ENCODE results near the gene LATS1. TPM values are rescaled to one million over a fixed set of nuclear protein-coding genes. Genes with fewer than 3 reads are reported as not detected.
"Not testable (repeated sequence)": the region's sequence is repeated elsewhere in the genome, so short reads cannot be mapped to it uniquely, and the experiment has no call there.

The LATS1 gene
- total RNA-seq, 1 donor from 2014 or later, result 25.3 TPM

GRCh38 chr6:149751239-149751638 lies 33.3 kb upstream of the LATS1 start:
- Mint-ChIP-seq H3K27ac (ENCODE audit: unreplicated experiment) (no peak overlapping the region), H3K4me3 (ENCODE audit: unreplicated experiment) (no peak overlapping the region)

DNA sequence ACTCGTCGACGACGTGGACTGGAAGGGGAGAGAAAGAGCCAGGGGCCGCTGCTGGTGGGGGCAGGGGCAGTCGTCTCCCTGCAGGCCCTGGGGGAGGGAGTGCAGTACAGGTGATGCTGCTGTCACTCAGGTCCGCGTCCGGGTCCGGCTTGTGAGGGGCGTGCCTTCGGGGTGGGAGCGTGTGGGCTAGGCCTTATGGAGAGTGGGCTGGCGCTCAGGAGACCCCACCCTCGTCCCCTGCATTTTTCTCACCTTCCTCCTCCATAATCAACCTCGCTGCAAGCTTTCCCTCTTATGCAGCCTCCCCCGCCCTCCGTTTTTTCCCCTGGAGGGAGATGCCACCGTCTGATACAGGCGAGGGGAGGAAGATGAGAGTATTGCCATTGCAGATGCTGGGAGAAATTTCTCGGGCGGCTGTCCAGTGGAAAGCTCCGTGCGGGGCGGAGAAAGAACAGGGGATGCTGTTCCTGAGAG lies 32.3 kb upstream of the LATS1 start:
- H3K4me1 Mint-ChIP-seq (ENCODE audit: unreplicated experiment), result peaks cover 24% of the 10 kb centered on the region
- H3K27ac Mint-ChIP-seq (ENCODE audit: unreplicated experiment), result no peak overlapping the region
- H3K36me3 Mint-ChIP-seq (ENCODE audit: low read depth, unreplicated experiment), result no peaks in the 10 kb centered on the region
- TF ChIP-seq CTCF (IDR thresholded peaks at IDR 0.05; ENCODE audit: unreplicated experiment), result no peak
- H3K27me3 Mint-ChIP-seq (ENCODE audit: unreplicated experiment), result peaks cover 2% of the 10 kb centered on the region
- H3K4me3 Mint-ChIP-seq (ENCODE audit: unreplicated experiment), result peak overlapping the region; percentile 90
- H3K9me3 Mint-ChIP-seq (ENCODE audit: unreplicated experiment), result no peaks in the 10 kb centered on the region
- peak; percentile 53 for DNase-seq (ENCODE audit: low spot score)

More at GRCh38 chr6:149751239-149751638, 33.3 kb upstream of the LATS1 start:
- no peak for DNase-seq (ENCODE audit: low spot score)
- no peaks in the 10 kb centered on the region for H3K27me3 Mint-ChIP-seq (ENCODE audit: unreplicated experiment)
- H3K9me3 Mint-ChIP-seq (ENCODE audit: unreplicated experiment), result no peaks in the 10 kb centered on the region
- TF ChIP-seq CTCF (IDR thresholded peaks at IDR 0.05; ENCODE audit: unreplicated experiment), result no peak
- no peaks in the 10 kb centered on the region for H3K36me3 Mint-ChIP-seq (ENCODE audit: low read depth, unreplicated experiment)
- peaks cover 15% of the 10 kb centered on the region for H3K4me1 Mint-ChIP-seq (ENCODE audit: unreplicated experiment)

DNA sequence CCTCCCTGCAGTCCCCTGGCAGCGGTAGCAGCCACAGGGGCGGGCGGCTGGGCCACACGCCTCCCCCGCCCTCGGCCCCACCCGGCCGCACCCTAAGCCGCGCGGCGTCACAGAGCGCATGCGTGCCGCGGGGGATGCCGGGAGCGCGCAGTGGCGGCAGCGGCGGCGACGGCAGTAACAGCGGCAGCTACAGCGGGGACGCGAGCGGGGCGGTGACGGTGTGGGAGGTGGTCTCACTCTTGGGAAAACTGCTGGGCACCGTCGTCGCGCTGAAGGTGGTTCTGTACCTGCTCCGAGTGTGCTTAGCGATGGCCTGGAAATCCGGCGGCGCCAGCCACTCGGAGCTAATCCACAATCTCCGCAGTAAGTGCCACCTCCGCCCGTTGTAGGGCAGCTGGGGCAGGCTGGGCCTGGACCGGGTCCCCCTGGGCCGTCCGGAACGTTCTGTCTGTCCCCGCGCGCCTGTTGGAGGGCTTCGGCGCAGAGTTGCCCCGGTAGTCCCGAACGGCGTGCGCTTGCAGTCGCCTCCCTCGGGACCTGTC lies 31.8 kb upstream of the LATS1 start, which contains the start of gene PCMT1:
Gene PCMT1, plus strand, starts transcription at position 148 of the 542 bp plus-strand sequence. Its CDS starts 161 bp downstream, at position 309.
- H3K9me3 Mint-ChIP-seq (ENCODE audit: unreplicated experiment), result no peaks in the 10 kb centered on the region
- no peaks in the 10 kb centered on the region for H3K36me3 Mint-ChIP-seq (ENCODE audit: low read depth, unreplicated experiment)
- peaks cover 24% of the 10 kb centered on the region for H3K4me1 Mint-ChIP-seq (ENCODE audit: unreplicated experiment)

DNA sequence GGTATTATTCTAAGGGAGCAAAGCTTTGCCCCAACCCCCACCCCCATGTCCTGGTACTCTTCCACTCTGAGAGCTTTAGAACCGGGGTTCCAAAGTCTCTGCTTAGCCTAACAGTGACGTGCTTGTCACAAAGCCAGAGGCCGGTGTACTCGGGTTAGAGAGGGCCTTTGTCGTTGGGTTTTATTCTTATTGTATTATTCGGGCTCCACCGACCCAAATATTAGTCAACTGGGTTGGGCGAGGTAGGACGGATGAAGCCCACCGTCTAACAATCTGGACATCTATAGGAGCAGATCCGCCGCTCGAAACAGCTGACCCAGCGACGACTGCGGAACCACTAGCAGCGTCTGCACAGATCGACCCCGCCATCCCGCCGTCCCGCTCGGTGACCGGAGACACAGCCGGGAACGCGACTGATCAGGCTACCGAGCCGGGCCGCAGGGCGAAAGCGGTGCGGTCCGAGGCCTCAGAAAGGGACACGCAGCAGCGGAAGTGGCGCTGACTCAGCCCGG lies 31.2 kb upstream of the LATS1 start:
- Mint-ChIP-seq H3K4me1 (ENCODE audit: unreplicated experiment) (peaks cover 24% of the 10 kb centered on the region), H3K4me3 (ENCODE audit: unreplicated experiment) (peak overlapping the region; percentile 86), H3K27ac (ENCODE audit: unreplicated experiment) (peak overlapping the region; percentile 52)
- not testable (repeated sequence) for DNase-seq (ENCODE audit: low spot score); H3K27me3 Mint-ChIP-seq (ENCODE audit: unreplicated experiment); H3K9me3 Mint-ChIP-seq (ENCODE audit: unreplicated experiment); H3K36me3 Mint-ChIP-seq (ENCODE audit: low read depth, unreplicated experiment)

More for the DNA sequence above, 31.8 kb upstream of the LATS1 start, which contains the start of gene PCMT1:
- TF ChIP-seq CTCF (IDR thresholded peaks at IDR 0.05; ENCODE audit: unreplicated experiment), result no peak
- DNase-seq (ENCODE audit: low spot score), result peak; percentile 91
- Mint-ChIP-seq H3K27ac (ENCODE audit: unreplicated experiment) (peak within 1 kb of the TSS; percentile 61), H3K4me3 (ENCODE audit: unreplicated experiment) (peak within 1 kb of the TSS; percentile 90), H3K27me3 (ENCODE audit: unreplicated experiment) (peaks cover 2% of the 10 kb centered on the region)

DNA sequence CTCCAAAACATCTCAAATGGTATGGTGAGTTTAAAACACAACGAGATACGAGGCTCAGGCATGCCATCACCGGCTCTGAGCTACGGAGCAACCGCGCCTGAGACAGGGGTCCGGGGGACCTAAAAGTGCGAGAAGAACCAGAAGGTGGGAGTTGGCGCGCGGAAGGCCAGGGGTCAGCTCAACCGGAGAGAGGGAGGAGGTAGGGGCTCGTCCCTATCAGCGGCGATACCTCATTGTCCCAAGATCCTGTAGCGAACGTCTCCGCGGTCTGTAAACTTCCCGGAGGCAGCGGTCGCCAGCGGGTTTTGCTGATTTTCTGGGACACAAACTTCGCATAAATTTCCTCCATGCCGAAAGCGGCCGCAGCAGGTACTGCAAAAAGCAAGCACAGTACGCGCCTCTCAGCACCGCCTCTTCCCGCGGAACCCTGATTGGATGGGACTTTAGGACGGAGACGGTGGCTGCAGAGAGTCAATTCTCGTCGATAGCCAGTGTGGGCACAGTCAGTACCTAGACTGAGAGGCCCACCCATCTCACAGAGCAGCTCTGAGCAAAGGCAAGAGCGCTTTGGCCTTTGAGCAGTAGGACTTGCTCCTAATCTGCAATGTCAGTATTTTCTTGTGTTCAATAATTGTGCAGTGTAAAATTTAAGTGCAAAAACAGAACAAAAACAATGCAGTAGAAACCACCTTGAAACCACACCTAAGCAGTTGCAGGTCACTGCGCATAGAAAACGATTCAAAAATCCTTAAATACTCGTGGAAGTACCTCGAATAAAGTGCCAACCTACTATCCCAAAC lies 28.4 kb upstream of the LATS1 start, which contains the start of gene NUP43:
Gene NUP43, minus strand, starts transcription at position 383 of the 800 bp plus-strand sequence. Its CDS starts 34 bp downstream, at position 349.
- DNase-seq (ENCODE audit: low spot score), result peak; percentile 83
- peaks cover 2% of the 10 kb centered on the region for H3K27me3 Mint-ChIP-seq (ENCODE audit: unreplicated experiment)
- H3K4me1 Mint-ChIP-seq (ENCODE audit: unreplicated experiment), result peaks cover 24% of the 10 kb centered on the region
- peak within 1 kb of the TSS; percentile 92 for H3K27ac Mint-ChIP-seq (ENCODE audit: unreplicated experiment)
- TF ChIP-seq CTCF (IDR thresholded peaks at IDR 0.05; ENCODE audit: unreplicated experiment), result peak; percentile 75
- H3K9me3 Mint-ChIP-seq (ENCODE audit: unreplicated experiment), result no peaks in the 10 kb centered on the region
- H3K4me3 Mint-ChIP-seq (ENCODE audit: unreplicated experiment), result peak within 1 kb of the TSS; percentile 99
- no peaks in the 10 kb centered on the region for H3K36me3 Mint-ChIP-seq (ENCODE audit: low read depth, unreplicated experiment)

- DNase-seq (ENCODE audit: low spot score); H3K27me3 Mint-ChIP-seq (ENCODE audit: unreplicated experiment); H3K36me3 Mint-ChIP-seq (ENCODE audit: low read depth, unreplicated experiment); H3K9me3 Mint-ChIP-seq (ENCODE audit: unreplicated experiment): not testable (repeated sequence)
- H3K4me3 Mint-ChIP-seq (ENCODE audit: unreplicated experiment), result peak overlapping the region; percentile 99
- H3K27ac Mint-ChIP-seq (ENCODE audit: unreplicated experiment), result peak overlapping the region; percentile 54
- peaks cover 18% of the 10 kb centered on the region for H3K4me1 Mint-ChIP-seq (ENCODE audit: unreplicated experiment)
These were observed 27.4 kb upstream of the LATS1 start for GRCh38 chr6:149745252-149745651.

Data from endothelial cell (in vitro differentiated cells).